ENCODE results near the gene FAT1. TPM values are rescaled to one million over a fixed set of nuclear protein-coding genes. Genes with fewer than 3 reads are reported as not detected.

FAT1 gene
- total and polyA plus RNA-seq, 2 donors (not counting 1 experiment from before 2014, with no cell fraction given) = 0.07 to 0.15 TPM

- WGBS (ENCODE audit: insufficient coverage) = 0% methylated on average over 1 of the region's 3 CpGs
- H3K27ac ChIP-seq (ENCODE audit: low read length in 2 of 2) = no peak overlapping the region
- no peak overlapping the region for H3K4me3 ChIP-seq (ENCODE audit: control extremely low read depth in 1 of 5, extremely low read depth in 1 of 5, insufficient read depth in 1 of 5, low read depth in 2 of 5, low read length in 4 of 5)
- ChIA-PET POLR2A (no interaction called here), CTCF (no interaction called here)
- H3K9ac ChIP-seq (ENCODE audit: low read length) = no peak overlapping the region
- TF ChIP-seq EZH2 (IDR thresholded peaks at IDR 0.05; ENCODE audit: borderline replicate concordance, insufficient read depth, low read depth, low read length, poor library complexity, severe bottlenecking) (no peak), CTCF (IDR thresholded peaks at IDR 0.05) (no peak)
- H3K4me1 ChIP-seq (ENCODE audit: control insufficient read depth in 2 of 2, insufficient read depth in 2 of 2, low read length in 2 of 2) = no peaks in the 10 kb centered on the region
- H3K27ac Mint-ChIP-seq = no peak overlapping the region
- no peak overlapping the region for H3K4me3 Mint-ChIP-seq
- no peaks in the 10 kb centered on the region for H3K4me1 Mint-ChIP-seq
- ATAC-seq (ENCODE audit: low read depth) = no peak
- no peak overlapping the region for H2AFZ ChIP-seq (ENCODE audit: insufficient read depth, low read depth, low read length, poor library complexity, severe bottlenecking)
- H3K36me3 ChIP-seq (replicated peaks in 1 of 2; ENCODE audit: control extremely low read depth in 1 of 2, control insufficient read depth in 1 of 2, extremely low read depth in 1 of 2, insufficient read depth in 2 of 2, low read length in 1 of 2) = no peaks in the 10 kb centered on the region
- H4K20me1 ChIP-seq (ENCODE audit: control insufficient read depth, insufficient read depth, low read length, poor library complexity, severe bottlenecking) = no peaks in the 10 kb centered on the region
- DNase-seq = no peak
- peaks cover 0 to 4% (median 0%) of the 10 kb centered on the region in 3 donors for H3K9me3 ChIP-seq (ENCODE audit: control extremely low read depth in 1 of 3, control insufficient read depth in 2 of 3, insufficient read depth in 1 of 3, low read length in 2 of 3)
- no peaks in the 10 kb centered on the region for H3K27me3 ChIP-seq (replicated peaks in 1 of 4; ENCODE audit: control extremely low read depth in 1 of 4, control insufficient read depth in 3 of 4, insufficient read depth in 4 of 4, low read length in 3 of 4)
- H3K9me3 Mint-ChIP-seq (ENCODE audit: insufficient read depth) = peaks cover 2% of the 10 kb centered on the region
- no peak overlapping the region for H3K4me2 ChIP-seq (replicated peaks; ENCODE audit: low read depth, low read length, poor library complexity, severe bottlenecking)
- no peaks in the 10 kb centered on the region for H3K27me3 Mint-ChIP-seq
- H3K79me2 ChIP-seq (ENCODE audit: control insufficient read depth, insufficient read depth, low read length) = no peaks in the 10 kb centered on the region
- intact Hi-C loops (cut with micrococcal nuclease) = no loop called here
These were observed 56.9 kb downstream of the FAT1 start for GRCh38 chr4:186666750-186667149.

DNA sequence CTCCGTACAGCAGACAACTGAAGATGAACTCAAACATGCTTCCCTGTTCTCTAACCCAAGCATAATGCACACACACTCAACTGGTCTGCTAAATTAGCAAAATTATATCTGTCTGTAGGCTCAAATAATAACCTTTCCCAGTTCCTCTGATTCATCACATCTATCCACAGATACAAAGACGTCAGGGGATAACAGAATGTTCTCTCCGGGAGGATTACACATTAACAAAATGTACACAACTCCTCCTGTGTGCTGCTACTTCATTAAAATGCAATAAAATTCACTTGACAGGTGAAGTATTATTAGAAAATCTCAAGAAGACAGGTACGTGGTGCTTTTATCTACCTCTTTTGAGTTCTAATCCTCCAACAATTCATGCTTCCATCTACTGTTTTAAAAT is 57.4 kb downstream of the FAT1 start:
- 100% methylated on average over 1 of the region's 4 CpGs for WGBS (ENCODE audit: insufficient coverage)
- no peak for ATAC-seq (ENCODE audit: low read depth)
- no peak for TF ChIP-seq CTCF (IDR thresholded peaks at IDR 0.05)
- Histone ChIP-seq H3K27me3 (replicated peaks in 1 of 4; ENCODE audit: control extremely low read depth in 1 of 4, control insufficient read depth in 3 of 4, insufficient read depth in 4 of 4, low read length in 3 of 4) (no peaks in the 10 kb centered on the region), H3K79me2 (ENCODE audit: control insufficient read depth, insufficient read depth, low read length) (no peaks in the 10 kb centered on the region), H3K4me1 (ENCODE audit: control insufficient read depth in 2 of 2, insufficient read depth in 2 of 2, low read length in 2 of 2) (no peaks in the 10 kb centered on the region), H3K4me3 (ENCODE audit: control extremely low read depth in 1 of 5, extremely low read depth in 1 of 5, insufficient read depth in 1 of 5, low read depth in 2 of 5, low read length in 4 of 5) (no peak overlapping the region), H3K9ac (ENCODE audit: low read length) (no peak overlapping the region), H3K9me3 (ENCODE audit: control extremely low read depth in 1 of 3, control insufficient read depth in 2 of 3, insufficient read depth in 1 of 3, low read length in 2 of 3) (peaks cover 0 to 4% (median 0%) of the 10 kb centered on the region in 3 donors), H3K36me3 (replicated peaks in 1 of 2; ENCODE audit: control extremely low read depth in 1 of 2, control insufficient read depth in 1 of 2, extremely low read depth in 1 of 2, insufficient read depth in 2 of 2, low read length in 1 of 2) (no peaks in the 10 kb centered on the region), H3K4me2 (replicated peaks; ENCODE audit: low read depth, low read length, poor library complexity, severe bottlenecking) (no peak overlapping the region), H3K27ac (ENCODE audit: low read length in 2 of 2) (no peak overlapping the region), H4K20me1 (ENCODE audit: control insufficient read depth, insufficient read depth, low read length, poor library complexity, severe bottlenecking) (no peaks in the 10 kb centered on the region), H2AFZ (ENCODE audit: insufficient read depth, low read depth, low read length, poor library complexity, severe bottlenecking) (no peak overlapping the region)
- no peaks in the 10 kb centered on the region for H3K4me1 Mint-ChIP-seq
- ChIA-PET CTCF (no interaction called here), POLR2A (no interaction called here)
- DNase-seq = no peak
- no peaks in the 10 kb centered on the region for H3K27me3 Mint-ChIP-seq
- intact Hi-C loops (cut with micrococcal nuclease) = no loop called here
- H3K4me3 Mint-ChIP-seq = no peak overlapping the region
- peaks cover 2% of the 10 kb centered on the region for H3K9me3 Mint-ChIP-seq (ENCODE audit: insufficient read depth)
- no peak overlapping the region for H3K27ac Mint-ChIP-seq
